Left kidney (tissue), 8 donors: ENCODE results near the gene CYP4F2. TPM values are rescaled to one million over a fixed set of nuclear protein-coding genes. Genes with fewer than 3 reads are reported as not detected.
"Not testable (repeated sequence)": the region's sequence is repeated elsewhere in the genome, so short reads cannot be mapped to it uniquely, and the experiment has no call there.

Experiments used
- DNase-seq: peaks from one replicate; pipeline ENCODE4 v3.0.0-alpha.2; 2013
- long read RNA-seq, 8 donors: transcript quantifications; one replicate each; lab custom pipeline, GENCODE V29; 2026
- polyA plus RNA-seq: library from polyadenylated mRNA; unstranded; fragments of 120-200 nt; gene quantifications from one replicate; pipeline ENCODE4 v1.2.1, GENCODE V29; 2013; ENCODE audit not compliant: insufficient read length

CYP4F2 gene, protein sequence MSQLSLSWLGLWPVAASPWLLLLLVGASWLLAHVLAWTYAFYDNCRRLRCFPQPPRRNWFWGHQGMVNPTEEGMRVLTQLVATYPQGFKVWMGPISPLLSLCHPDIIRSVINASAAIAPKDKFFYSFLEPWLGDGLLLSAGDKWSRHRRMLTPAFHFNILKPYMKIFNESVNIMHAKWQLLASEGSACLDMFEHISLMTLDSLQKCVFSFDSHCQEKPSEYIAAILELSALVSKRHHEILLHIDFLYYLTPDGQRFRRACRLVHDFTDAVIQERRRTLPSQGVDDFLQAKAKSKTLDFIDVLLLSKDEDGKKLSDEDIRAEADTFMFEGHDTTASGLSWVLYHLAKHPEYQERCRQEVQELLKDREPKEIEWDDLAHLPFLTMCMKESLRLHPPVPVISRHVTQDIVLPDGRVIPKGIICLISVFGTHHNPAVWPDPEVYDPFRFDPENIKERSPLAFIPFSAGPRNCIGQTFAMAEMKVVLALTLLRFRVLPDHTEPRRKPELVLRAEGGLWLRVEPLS
- 0.13 TPM for polyA plus RNA-seq
- long read RNA-seq, donor 1 = 0 reads
- long read RNA-seq, donor 2 = 0 reads
- long read RNA-seq, donor 3 = 0 reads
- long read RNA-seq, donor 4 = 0 reads
- long read RNA-seq, donor 5 = 0 reads
- long read RNA-seq, donor 6 = 0 reads
- long read RNA-seq, donor 7 = 0 reads
- long read RNA-seq, donor 8 = 0 reads

DNA sequence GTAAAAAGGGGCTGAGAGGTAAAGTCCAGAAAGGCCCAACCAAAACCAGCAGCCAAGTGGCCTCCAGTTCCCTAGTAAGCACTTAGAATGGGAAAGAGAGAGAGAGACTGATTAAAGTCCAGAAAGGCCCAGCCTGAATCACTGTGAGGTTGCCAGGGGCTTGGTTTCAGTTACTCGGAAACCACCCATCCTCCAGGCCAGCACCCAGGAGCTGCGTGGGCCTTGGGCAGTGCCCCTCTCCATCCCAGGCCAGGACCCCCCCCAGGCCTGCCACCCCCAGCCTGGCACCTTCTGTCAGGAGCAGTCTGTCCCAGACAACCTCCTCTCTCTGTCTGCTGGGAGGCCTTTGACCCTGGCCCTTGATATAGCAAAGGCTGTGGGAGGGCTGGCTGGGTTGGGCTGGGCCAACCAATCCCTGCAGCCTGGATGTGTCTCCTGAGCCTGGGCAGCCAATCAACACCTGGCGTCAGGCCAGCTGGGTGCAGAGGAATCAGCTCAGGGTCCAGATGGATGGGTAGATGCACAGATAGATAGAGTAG is at the start of gene CYP4F2:
CYP4F2 (minus strand) TSS at position 337 of the 539 bp plus-strand sequence. CDS start 463 bp downstream, outside the sequence.
- no peak for DNase-seq

DNA sequence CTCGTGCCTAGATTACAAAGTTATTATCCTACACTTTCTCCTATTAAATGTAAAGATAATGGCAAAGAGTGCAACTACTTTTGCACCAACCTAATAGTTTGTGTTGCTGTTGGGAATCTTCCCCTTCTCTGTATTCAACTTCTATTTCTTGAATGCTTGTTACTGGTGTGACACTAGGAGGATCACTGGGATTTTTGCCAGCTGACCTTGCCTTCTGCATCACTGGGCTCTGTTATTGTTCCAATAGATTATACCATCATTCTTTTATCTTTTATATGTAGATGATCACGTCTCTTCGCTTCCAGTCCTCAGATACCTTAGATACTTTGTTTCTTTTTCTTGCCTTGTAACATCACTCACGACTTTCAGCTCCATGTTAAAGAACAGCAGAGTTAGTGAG is 47.4 kb upstream of the CYP4F2 start:
- DNase-seq = no peak

DNA sequence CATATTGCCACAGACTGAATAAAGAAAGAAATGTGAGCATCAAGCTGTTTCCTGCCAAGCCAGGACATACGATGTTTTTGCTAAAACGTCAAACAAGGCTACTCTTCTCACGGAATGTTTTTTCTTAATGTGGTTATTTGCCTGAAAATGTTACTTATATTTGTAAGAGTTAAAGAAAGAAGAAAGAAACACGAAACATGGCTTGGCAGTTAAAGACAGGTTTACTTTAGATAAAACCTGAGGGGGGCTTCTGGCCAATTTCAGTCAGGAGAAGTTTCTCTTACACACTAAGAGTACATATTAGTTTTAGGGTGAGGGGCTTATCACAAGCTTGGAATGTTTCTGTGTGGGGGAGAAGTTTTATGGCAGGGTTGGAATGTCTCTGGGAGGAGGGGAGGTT is 46.5 kb upstream of the CYP4F2 start:
- DNase-seq = no peak

DNA sequence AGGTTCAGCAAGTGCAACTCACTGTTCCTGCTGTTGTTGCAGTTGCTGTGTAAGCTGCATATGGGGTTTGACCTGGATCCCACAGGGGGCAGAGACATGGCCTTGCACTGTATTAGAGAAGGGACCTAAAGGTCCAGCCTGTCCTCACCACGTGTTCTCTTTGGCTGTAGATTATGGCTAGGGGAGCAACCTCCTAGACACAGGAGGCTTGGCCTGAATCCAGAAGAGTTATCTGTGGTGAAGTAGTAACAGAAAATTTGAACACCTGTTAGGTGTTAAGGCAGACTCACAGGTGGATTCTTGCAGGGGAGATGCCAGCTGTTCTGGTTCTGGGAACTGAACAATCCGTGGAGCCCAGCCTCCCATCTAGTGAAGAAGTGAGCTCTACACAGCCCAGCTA is 39.9 kb upstream of the CYP4F2 start:
- no peak for DNase-seq

DNA sequence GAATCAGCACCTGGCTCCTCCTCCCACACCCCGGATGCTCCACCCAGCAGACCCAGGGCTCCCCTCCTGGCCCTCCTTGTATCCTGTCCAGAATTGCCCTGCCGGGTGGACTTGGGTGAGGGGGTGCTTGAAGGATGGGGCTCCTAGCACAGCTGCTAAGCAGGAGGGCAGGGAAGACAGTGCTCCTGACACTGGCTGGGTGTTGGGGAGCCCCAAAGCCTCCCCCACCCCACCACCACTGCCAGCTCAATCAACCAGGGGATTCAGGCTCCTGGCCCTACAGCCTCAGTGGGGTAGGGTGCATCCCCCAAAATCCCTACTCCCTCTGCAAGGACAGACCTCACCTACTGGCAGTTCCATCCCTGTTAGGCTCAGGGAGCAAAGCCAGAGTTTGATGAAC is 39.1 kb upstream of the CYP4F2 start:
- DNase-seq = no peak

DNA sequence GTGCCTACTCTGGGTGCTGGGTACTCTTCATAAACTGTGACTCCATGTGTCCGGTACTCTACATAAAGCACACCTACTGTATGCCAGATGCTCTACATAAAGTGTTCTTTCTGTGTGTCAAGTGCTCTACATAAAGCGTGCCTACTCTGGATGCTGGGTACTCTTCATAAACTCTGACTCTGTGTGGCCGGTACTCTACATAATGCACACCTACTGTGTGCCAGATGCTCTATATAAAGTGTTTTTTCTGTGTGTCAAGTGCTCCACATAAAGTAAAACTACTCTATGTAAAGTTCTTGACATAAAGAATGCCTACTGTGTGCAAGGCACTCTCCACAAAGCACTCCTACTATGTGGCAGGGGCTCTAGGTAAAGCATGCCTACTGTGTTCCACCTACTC is 38.3 kb upstream of the CYP4F2 start:
- no peak for DNase-seq

DNA sequence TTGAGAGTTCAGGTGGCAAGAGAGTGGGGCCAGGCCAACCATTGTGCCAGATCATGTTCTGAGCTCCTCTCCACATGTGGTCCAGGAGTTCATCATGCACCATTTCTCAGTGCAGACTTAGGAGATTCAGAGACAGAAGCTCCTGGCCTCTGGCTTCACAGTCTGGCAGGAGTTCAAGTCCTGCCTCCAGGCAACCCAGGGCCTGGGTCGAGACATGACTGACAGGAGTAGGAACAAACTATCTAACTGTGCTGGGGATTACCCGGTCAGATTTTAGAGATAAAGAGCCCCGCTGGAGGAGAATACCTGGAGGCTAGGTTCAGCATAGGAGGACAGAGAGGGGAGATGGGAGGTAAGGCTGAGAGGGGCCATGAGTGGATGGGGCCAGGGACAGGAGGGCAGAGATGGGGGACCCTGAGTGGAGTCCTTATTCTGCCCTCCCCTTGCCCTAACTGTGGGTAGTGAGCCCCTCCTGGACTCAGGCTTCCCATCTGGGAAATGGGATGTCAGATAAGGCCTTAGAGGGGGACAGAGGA is 37.4 kb upstream of the CYP4F2 start:
- DNase-seq = no peak

DNA sequence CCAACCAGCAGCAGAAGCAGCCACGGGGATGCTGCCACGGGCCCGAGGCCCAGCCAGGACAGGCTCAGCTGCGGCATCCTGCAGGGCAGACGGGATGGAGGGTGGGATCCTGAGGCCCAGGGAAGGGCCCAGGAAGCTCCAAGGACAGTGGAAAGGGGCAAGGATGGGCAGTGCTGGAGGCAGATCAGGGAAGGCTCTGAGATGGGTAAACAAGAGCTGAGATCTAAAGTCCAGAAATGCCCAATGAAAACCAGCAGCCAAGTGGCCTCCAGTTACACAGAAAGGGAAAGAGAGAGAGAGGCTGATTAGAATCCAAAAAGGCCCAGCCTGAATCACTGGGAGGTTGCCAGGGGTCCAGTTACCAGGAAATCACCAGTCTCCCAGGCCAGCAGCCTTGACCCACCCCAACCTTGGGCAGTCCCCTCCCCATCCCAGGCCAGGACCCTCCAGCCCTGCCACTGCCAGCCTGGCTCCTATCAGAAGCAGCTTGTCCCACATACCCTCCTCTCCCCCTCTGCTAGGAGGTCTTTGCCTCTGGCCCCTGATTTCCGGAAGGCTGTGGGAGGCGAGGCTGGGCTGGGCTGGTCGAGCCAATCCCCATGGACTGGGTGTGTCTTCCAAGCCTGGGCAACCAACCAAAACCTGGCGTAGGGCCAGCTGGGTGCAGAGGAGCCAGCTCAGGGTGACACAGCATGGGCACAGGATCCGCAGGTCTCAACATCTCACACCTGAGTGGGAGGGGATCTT is 36.6 kb upstream of the CYP4F2 start, which contains the start of gene CYP4F11:
CYP4F11 (minus strand) TSS at position 198 of the 747 bp plus-strand sequence; CDS start at position 77, 121 bp downstream.
- DNase-seq = no peak

DNA sequence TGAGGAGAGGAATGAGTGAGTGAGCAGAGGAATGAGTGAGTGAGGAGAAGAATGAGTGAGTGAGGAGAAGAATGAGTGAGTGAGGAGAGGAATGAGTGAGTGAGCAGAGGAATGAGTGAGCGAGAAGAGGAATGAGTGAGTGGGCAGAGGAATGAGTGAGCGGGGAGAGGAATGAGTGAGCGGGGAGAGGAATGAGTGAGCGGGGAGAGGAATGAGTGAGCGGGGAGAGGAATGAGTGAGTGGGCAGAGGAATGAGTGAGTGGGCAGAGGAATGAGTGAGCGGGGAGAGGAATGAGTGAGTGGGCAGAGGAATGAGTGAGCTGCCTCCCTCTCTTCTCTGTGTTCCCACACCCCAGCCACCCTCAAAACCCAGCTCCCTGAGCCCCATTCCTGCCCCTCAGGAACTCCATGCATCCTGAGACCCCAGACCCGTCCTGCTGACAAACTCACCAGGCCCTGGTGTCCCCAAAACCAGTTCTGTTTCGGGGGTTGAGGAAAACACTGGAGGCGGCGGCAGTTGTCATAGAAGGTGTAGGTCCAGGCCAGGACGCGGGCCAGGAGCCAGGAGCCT is 36.0 kb upstream of the CYP4F2 start:
- not testable (repeated sequence) for DNase-seq

DNA sequence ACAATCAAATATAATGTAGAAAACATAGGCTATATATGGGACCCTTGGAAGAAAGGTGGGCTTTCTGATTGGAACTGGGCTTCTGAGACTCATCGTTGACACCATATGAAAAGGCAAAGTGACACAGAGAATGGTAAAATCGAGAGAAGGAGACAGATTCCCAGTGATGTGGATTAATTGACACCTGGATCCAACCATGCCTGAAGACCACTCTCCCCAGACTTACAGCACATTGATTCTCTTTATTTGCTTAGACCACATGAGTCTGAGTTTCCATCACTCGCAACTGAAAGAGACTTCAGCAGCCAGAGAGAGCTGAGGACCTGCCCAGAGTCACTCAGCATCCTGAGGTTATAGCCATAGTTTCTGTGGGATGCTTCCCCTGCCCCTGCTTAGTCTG is 30.4 kb upstream of the CYP4F2 start:
- no peak for DNase-seq

DNA sequence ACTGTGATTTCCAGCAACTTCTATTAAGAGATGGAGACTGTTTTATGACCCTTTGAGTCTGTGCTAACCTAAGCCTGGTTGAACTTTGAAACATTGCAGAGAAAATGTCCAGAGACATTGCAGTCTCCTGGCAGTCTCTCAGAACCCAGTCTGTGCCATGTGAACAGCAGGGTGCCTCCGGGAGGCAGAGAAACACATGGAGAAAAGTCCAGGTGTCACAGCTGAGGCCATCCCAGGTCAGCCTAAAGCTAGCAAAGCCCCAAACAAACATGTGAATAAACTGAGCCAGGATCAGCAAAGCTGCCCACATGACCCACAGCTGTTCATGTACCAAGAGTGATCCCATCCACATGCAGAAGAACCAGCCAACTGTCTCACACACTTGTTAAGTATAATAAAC is 28.6 kb upstream of the CYP4F2 start:
- DNase-seq = no peak

DNA sequence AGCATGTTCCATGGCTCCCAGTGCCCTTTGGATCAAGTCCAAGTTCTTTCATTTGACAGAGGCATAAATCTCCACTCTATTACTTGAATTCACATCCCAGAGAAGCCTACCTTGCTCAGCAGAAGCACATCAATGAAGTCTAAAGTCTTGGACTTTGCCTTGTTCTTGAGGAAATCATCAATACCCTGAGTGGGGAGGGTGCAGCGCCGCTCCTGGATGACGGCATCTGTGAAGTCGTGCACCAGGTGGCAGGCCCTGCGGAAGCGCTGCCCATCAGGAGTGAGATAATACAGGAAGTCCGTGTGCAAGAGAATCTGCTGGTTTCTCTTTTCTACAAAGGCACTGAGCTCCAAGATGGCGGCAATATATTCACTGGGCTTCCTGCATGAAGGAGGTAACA is 25.8 kb upstream of the CYP4F2 start:
- DNase-seq = no peak

DNA sequence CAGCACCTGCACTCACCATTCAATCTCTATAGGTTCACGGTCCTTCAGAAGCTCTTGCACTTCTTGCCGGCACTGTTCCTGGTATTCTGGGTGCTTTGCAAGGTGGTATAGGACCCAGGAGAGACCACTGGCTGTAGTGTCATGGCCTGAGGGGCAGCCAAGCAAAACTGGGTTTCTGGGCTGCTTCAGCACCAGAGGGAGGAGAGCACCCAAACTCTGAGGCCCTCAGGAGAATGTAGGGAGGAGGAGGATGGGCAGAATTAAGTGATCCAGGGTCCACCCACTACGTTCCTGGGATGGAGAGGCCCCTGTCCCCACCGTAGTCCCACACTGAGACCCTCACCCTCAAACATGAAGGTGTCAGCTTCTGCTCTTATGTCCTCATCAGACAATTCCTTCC is 24.1 kb upstream of the CYP4F2 start:
- DNase-seq = no peak

DNA sequence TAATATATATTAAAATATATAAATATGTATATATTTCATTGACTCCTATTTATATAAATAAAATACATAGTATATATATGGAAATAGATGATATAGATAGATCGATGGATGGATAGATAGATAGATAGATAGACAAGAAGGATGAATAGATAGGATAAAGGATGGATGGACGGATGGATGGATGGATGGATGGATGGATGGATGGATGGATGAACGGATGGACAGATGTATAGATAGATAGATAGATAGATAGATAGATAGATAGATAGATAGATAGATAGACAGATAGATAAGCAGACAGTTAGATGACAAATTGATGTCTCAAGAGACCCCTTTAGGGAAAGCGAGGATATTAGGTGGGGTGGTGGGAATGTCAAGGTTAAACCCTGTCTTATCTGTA is 21.4 kb upstream of the CYP4F2 start:
- DNase-seq = no peak

DNA sequence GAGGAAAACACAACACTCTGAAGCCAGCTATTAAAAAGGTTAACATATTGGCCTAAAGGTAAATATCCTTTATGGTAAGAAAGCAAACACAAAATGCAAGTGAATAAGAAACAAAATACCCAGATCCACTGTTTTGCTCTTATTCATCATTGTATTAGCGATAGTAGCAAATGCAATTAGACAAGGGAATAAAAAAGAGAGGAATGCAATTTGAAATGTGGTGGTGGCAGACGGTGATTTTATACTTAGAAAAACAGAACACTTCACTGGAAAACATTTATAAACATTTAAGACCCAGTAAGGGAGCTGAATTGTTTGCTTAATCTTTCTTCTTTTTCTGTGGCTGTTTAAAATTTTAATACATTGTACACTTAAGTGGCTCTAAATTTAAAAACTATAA is 17.2 kb upstream of the CYP4F2 start:
- no peak for DNase-seq

DNA sequence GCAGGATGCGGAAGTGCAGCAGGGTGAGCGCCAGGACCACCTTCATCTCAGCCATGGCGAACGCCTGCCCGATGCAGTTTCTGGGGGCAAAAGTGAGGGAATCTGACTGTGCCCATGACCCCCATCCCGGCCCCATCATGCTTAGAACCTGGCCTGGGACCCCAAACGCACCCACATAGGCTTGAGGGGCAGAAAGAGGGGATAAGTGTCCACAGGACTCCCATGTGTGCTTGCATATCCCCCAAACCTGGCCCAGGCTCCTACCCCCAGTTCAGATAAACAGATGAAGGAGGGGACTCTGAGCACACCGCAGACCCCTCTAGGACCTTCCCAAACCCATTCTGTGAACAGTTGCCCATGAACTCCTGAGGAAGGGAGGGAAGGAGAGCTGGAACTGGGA is 16.0 kb upstream of the CYP4F2 start:
- no peak for DNase-seq

DNA sequence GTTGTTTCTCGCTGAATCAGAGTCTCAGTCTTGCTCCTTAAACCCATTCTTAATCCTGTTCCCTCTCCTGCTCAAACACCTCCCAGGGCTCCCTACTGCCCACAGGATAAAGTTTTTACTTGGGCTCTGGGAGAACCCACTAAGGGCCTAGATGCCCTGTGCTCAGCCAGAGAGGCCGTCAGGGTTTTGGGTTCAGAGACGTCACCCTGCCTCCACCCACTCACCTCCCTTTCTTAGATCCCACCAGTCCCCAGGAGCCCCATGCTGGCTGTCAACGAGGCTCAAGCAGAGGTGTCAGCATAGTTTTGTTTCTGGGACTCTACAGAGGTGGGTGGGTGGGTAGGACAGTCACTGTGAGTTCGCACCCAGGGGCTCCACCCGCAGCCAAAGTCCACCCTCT is 15.5 kb upstream of the CYP4F2 start:
- DNase-seq = no peak

DNA sequence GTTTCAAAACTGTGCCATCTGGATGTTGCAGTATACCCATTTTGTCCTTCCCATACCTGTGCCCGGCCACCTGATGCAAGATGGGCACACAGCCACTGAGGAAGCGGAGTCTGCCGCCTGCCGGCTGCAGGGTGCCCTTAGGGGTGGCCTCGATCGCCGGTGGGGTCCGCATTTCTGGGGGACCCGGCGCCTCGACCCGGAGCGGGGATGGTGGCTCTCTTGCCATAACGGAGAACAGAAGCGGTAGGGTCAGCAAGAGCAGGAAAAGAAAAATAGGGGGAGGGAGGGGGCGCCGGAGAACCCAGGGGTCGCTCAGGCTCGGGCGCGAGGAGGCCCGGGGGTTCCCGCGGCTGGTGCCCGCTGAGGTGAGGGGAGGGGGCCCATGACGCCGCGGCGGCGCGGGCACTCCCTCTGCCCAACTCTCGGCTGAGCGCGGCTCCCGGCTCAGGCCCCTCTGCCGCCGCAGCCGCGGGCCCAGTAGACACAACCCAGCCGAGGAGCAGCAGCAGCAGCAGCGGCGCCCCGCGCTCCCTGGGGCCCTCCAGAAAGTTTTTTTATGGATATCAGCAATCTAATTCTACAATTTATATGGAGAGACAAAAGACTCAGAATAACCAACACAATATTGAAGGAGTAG is 13.8 kb upstream of the CYP4F2 start:
- DNase-seq = no peak

DNA sequence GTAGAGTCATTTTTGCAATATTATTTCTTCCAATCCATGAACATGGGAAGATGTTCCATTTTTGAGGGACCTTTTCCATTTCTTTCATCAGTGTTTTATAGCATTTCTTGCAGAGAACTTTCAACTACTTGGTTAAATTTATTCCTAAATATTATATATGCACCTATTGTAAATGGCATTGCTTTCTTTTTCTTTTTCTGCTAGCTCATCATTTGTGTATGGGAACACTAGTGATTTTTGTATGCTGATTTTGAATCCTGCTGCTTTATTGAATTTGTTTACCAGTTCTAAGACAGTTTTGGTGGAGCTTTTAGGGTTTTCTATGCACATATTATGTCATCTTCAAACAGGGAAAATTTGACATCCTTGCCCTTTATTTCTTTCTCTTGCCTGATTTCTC is 7.2 kb upstream of the CYP4F2 start:
- DNase-seq = no peak

DNA sequence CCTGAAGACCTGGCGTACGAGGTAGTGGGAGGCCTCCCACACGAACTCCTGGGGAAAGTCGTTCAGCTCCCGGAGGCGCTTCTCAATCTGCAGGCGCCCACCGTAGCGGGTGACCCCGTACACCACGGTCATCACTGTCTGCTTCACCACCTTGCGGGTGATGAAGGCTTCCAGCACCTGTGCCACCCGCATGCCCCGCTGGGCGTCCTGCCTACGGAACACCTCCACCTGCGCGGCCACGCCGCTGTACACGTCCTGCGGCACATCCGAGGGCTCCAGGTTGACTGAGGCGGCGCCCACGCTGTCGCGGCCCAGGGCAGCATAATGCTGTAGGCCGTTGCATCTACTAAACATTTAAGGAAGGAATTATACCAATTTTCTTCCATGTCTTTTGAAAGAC is 5.0 kb upstream of the CYP4F2 start:
- not testable (repeated sequence) for DNase-seq

DNA sequence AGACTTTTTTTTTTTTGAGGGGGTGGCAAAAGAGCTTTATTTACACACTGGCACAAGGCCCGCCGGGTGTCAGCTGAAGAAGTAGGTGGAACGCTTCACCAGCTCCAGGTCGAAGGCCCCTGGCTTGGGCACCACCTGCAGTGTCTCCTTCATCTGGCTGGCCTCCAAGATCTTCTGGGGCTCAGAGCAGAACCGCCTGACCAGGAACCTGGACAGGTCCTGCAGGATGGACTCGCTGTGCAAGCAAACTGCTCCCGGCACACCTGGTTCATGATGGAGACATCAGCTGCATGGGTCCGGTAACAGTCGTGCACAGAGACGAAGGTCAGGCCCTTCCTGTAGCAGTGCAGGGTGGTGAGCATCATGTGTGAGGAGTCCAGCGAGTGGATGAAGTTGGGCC is 4.4 kb upstream of the CYP4F2 start:
- no peak for DNase-seq
